ENCODE results near the gene METRNL.
"Not testable (repeated sequence)": the region's sequence is repeated elsewhere in the genome, so short reads cannot be mapped to it uniquely, and the experiment has no call there.

Gene METRNL

GRCh38 chr17:83125515-83126274 lies 46.3 kb downstream of the METRNL start:
- no peak for DNase-seq

GRCh38 chr17:83126275-83126811 lies 46.9 kb downstream of the METRNL start:
- DNase-seq, result no peak

GRCh38 chr17:83127431-83128160 lies 48.2 kb downstream of the METRNL start:
- no peak for DNase-seq

- DNase-seq, result no peak
Measured at GRCh38 chr17:83128306-83129240, 49.2 kb downstream of the METRNL start.

- no peak for DNase-seq
Measured at GRCh38 chr17:83129676-83130075, 50.3 kb downstream of the METRNL start.

GRCh38 chr17:83131401-83132011 lies 52.1 kb downstream of the METRNL start:
- no peak for DNase-seq

- DNase-seq, result no peak
Measured at GRCh38 chr17:83132251-83133081, 53.1 kb downstream of the METRNL start.

GRCh38 chr17:83133302-83134121 lies 54.1 kb downstream of the METRNL start:
- DNase-seq, result no peak

- DNase-seq, result not testable (repeated sequence)
Measured at GRCh38 chr17:83134456-83134855, 55.0 kb downstream of the METRNL start.

GRCh38 chr17:83135692-83136091 lies 56.3 kb downstream of the METRNL start:
- no peak for DNase-seq

- no peak for DNase-seq
Measured at GRCh38 chr17:83136156-83136555, 56.7 kb downstream of the METRNL start.

- no peak for DNase-seq
Measured at GRCh38 chr17:83136931-83137330, 57.5 kb downstream of the METRNL start.

- DNase-seq, result no peak
Measured at GRCh38 chr17:83137523-83137922, 58.1 kb downstream of the METRNL start.

GRCh38 chr17:83138820-83139219 lies 59.4 kb downstream of the METRNL start:
- DNase-seq, result no peak

- DNase-seq, result not testable (repeated sequence)
Measured at GRCh38 chr17:83139541-83140248, 60.3 kb downstream of the METRNL start.

- DNase-seq, result not testable (repeated sequence)
Measured at GRCh38 chr17:83140249-83140566, 60.8 kb downstream of the METRNL start.

GRCh38 chr17:83142619-83143018 lies 63.2 kb downstream of the METRNL start:
- DNase-seq, result no peak

GRCh38 chr17:83143817-83144231 lies 64.4 kb downstream of the METRNL start:
- DNase-seq, result no peak
